HCT116 (cell line): ENCODE results near the gene HIVEP3. TPM values are rescaled to one million over a fixed set of nuclear protein-coding genes. Genes with fewer than 3 reads are reported as not detected.
A peak's percentile ranks its signal among the peaks of the same experiment; 100 is the strongest.

Source experiments
- ATAC-seq: fragments of 200-7000 bp; cut with Tn5 transposase; 2 replicates; pipeline ENCODE4 v1.9.1; 2020; ENCODE audit warnings: mild to moderate bottlenecking, moderate library complexity
- BruUV-seq: library from RNA; stranded (reverse); fragments of 400-500 nt; replicated peaks from 2 replicates; lab custom pipeline; 2021; lab: Mats Ljungman, UMichigan
- CTCF ChIA-PET: fragments of 300-600 bp; sonication (Branson Sonifier 250); formaldehyde crosslinking; loops from one replicate; lab custom pipeline; 2021; ENCODE audit warnings: antibody characterized with exemption; lab: Charles Lee
- POLR2A ChIA-PET: fragments of 300-600, 350-600 bp; sonication (Branson Sonifier 250); formaldehyde crosslinking; loops from one replicate; lab custom pipeline; 2021; ENCODE audit warnings: antibody characterized with exemption; lab: Charles Lee
- RAD21 ChIA-PET, 2 experiments: fragments of 300-600 bp; sonication (Branson Sonifier 250); formaldehyde crosslinking; loops; one replicate each; lab custom pipeline; 2023; ENCODE audit warnings: low total read pairs in 2 of 2; ENCODE audit not compliant: uncharacterized antibody in 2 of 2, unreplicated experiment in 2 of 2, low non-redundant PET in 1 of 2; lab: Charles Lee
- DNase-seq: peaks from one replicate; pipeline ENCODE4 v3.0.0-alpha.2; 2010; ENCODE audit warnings: low read depth, low spot score
- H2AFZ ChIP-seq: fragments of 200-600 bp; shearing (Covaris generic), sonication (generic); 2 replicates; pipeline ENCODE4 v1.6.1; 2017; ENCODE audit warnings: low read depth, mixed run types, mixed read lengths, antibody characterized with exemption, low read length; ENCODE audit not compliant: poor library complexity, severe bottlenecking
- H3K27ac ChIP-seq: 2 replicates; pipeline ENCODE4 v1.5.1; 2012; ENCODE audit warnings: low read depth, low read length
- H3K27me3 ChIP-seq: fragments of 200-600 bp; sonication (generic); 2 replicates; pipeline ENCODE4 v1.6.1; 2016; ENCODE audit warnings: mixed run types, low read length, mixed read lengths; ENCODE audit not compliant: insufficient read depth
- H3K36me3 ChIP-seq, 2 experiments: fragments of 200-500 bp in 1 of 2; fragments of 200-600 bp in 1 of 2; sonication (Bioruptor generic) in 1 of 2; sonication (generic) in 1 of 2; 2 replicates each; pipeline versions ENCODE4 v1.5.1 to v1.6.1; 2014 to 2016; ENCODE audit warnings: low read length in 2 of 2, inconsistent platforms in 1 of 2, mixed read lengths in 1 of 2, mixed run types in 1 of 2; ENCODE audit not compliant: insufficient read depth in 2 of 2, control insufficient read depth in 1 of 2
- H3K4me1 ChIP-seq, 2 experiments: fragments of 200-600 bp in 1 of 2; sonication (generic) in 1 of 2; 2 replicates each; pipeline versions ENCODE4 v1.5.1 to v1.6.1; 2012 to 2017; ENCODE audit warnings: low read length in 2 of 2, inconsistent platforms in 1 of 2, mild to moderate bottlenecking in 1 of 2, mixed read lengths in 1 of 2, mixed run types in 1 of 2, moderate library complexity in 1 of 2; ENCODE audit not compliant: insufficient read depth in 2 of 2, control insufficient read depth in 1 of 2
- H3K4me2 ChIP-seq: fragments of 200-600 bp; sonication (generic); 2 replicates; pipeline ENCODE4 v1.6.1; 2017; ENCODE audit warnings: mixed run types, low read length, mixed read lengths
- H3K4me3 ChIP-seq, 2 experiments: fragments of 200-600 bp in 1 of 2; sonication (generic) in 1 of 2; replicated peaks in 1 of 2; 2 replicates each; pipeline ENCODE4 v1.5.1; 2011 to 2016; ENCODE audit warnings: low read length in 2 of 2, control low read depth in 1 of 2, low read depth in 1 of 2, mild to moderate bottlenecking in 1 of 2, mixed read lengths in 1 of 2, mixed run types in 1 of 2
- H3K79me2 ChIP-seq: fragments of 200-600 bp; sonication (generic); 2 replicates; pipeline ENCODE4 v1.6.1; 2017; ENCODE audit warnings: mild to moderate bottlenecking, mixed run types, low read length, moderate library complexity, mixed read lengths; ENCODE audit not compliant: insufficient read depth
- H3K9ac ChIP-seq: fragments of 200-600 bp; sonication (generic); 2 replicates; pipeline ENCODE4 v1.6.1; 2016; ENCODE audit warnings: low read length, mixed read lengths
- H3K9me2 ChIP-seq: fragments of 200-600 bp; sonication (generic), shearing (Covaris generic); 2 replicates; pipeline ENCODE4 v1.6.1; 2017; ENCODE audit warnings: mixed run types, mild to moderate bottlenecking, moderate library complexity; ENCODE audit not compliant: insufficient read depth
- H3K9me3 ChIP-seq, 2 experiments: fragments of 200-500 bp in 1 of 2; fragments of 200-600 bp in 1 of 2; sonication (Bioruptor generic) in 1 of 2; sonication (generic) in 1 of 2; 2 replicates each; pipeline ENCODE4 v1.6.1; 2014 to 2017; ENCODE audit warnings: low read length in 2 of 2, mixed read lengths in 2 of 2, inconsistent platforms in 1 of 2, low read depth in 1 of 2, mild to moderate bottlenecking in 1 of 2, mixed run types in 1 of 2, moderate library complexity in 1 of 2; ENCODE audit not compliant: control insufficient read depth in 1 of 2, insufficient read depth in 1 of 2
- H4K20me1 ChIP-seq: fragments of 200-600 bp; sonication (generic), shearing (Covaris generic); 2 replicates; pipeline ENCODE4 v1.6.1; 2017; ENCODE audit warnings: mixed run types, mild to moderate bottlenecking, moderate library complexity; ENCODE audit not compliant: insufficient read depth
- CBX3 ChIP-seq: IDR thresholded peaks from 2 replicates; pipeline ENCODE4 v1.6.1; 2012; ENCODE audit warnings: low read depth
- CEBPB ChIP-seq: IDR thresholded peaks from 2 replicates; pipeline ENCODE4 v1.6.1; 2012; ENCODE audit warnings: low read depth
- EGR1 ChIP-seq: IDR thresholded peaks from 2 replicates; pipeline ENCODE4 v1.6.1; 2012; ENCODE audit warnings: low read depth
- EZH2 ChIP-seq: fragments of 200-600 bp; sonication (generic); IDR thresholded peaks from 2 replicates; pipeline ENCODE4 v1.6.1; 2017; ENCODE audit warnings: antibody characterized with exemption, mixed run types
- EZH2phosphoT487 ChIP-seq: fragments of 200-600 bp; IDR thresholded peaks from 2 replicates; pipeline ENCODE4 v1.6.1; 2018; ENCODE audit warnings: antibody characterized with exemption, borderline replicate concordance
- FOSL1 ChIP-seq: IDR thresholded peaks from 2 replicates; pipeline ENCODE4 v1.6.1; 2012; ENCODE audit warnings: low read depth
- JUND ChIP-seq: IDR thresholded peaks from 2 replicates; pipeline ENCODE4 v1.6.1; 2012
- POLR2AphosphoS5 ChIP-seq: IDR thresholded peaks from 2 replicates; pipeline ENCODE4 v1.6.1; 2011; ENCODE audit warnings: mild to moderate bottlenecking, low read depth, low read length, moderate library complexity
- SP1 ChIP-seq: IDR thresholded peaks from 2 replicates; pipeline ENCODE4 v1.6.1; 2012; ENCODE audit warnings: low read depth
- YY1 ChIP-seq: IDR thresholded peaks from 2 replicates; pipeline ENCODE4 v1.6.1; 2011; ENCODE audit warnings: low read length, low read depth, moderate library complexity, mild to moderate bottlenecking; ENCODE audit not compliant: insufficient replicate concordance; ENCODE audit errors: extremely low read depth
- ZFX ChIP-seq: fragments of 450-650 bp; IDR thresholded peaks from 2 replicates; pipeline ENCODE4 v1.6.1; 2017
- intact Hi-C: fragments of 100-400 bp; cut with micrococcal nuclease; formaldehyde crosslinking; loops from 2 replicates; pipeline ENCODE4 v1.10.0; 2022
- total RNA-seq: library from RNA; stranded (reverse); gene quantifications from one replicate; pipeline ENCODE4 v1.2.1, GENCODE V29; 2021; ENCODE audit not compliant: unreplicated experiment
- TF ChIP-seq, protein P1 (sequence below), 3 experiments: fragments of 200-600 bp in 1 of 3; sonication (generic) in 1 of 3; IDR thresholded peaks in 2 of 3; conservative IDR thresholded peaks in 1 of 3; 2 replicates each; pipeline ENCODE4 v1.5.1; 2012 to 2017; ENCODE audit warnings: low read depth in 2 of 3, low read length in 2 of 3, antibody characterized with exemption in 1 of 3, borderline replicate concordance in 1 of 3, control low read depth in 1 of 3, mild to moderate bottlenecking in 1 of 3, mixed read lengths in 1 of 3, mixed run types in 1 of 3, moderate library complexity in 1 of 3; ENCODE audit not compliant: insufficient read depth in 1 of 3

HIVEP3 gene
- total RNA-seq, 1 experiment from 2014 or later: 7.1 TPM

DNA sequence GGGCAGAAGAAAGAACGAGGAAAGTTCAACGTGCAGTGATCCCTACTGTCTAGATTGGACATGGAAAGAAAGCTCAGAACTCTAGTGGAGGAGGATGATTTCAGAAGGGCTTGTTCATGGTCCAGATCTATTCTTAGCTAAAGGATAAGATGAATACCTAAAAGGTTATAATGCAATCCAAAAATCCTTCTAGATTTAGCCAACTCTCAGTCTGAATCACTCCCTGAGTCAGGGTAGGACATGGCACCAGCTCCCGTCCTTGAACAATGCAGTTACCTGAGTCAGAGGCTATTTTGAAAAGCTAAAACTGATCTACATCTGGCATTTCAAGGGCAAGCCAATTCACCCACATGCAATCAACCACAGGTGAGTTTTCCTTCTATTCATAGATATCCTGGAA lies 38.8 kb upstream of the HIVEP3 start:
- no peak for DNase-seq
- RAD21 ChIA-PET: no interaction called here
- no peaks in the 10 kb centered on the region for H4K20me1 ChIP-seq
- no peak for TF ChIP-seq EZH2
- peak; percentile 51; the same call in 1 of the 2 replicates for TF ChIP-seq CEBPB
- TF ChIP-seq EZH2phosphoT487: no peak
- peak; percentile 49 for TF ChIP-seq JUND
- no peak for TF ChIP-seq ZFX
- TF ChIP-seq SP1: peak; percentile 55; the same call in 1 of the 2 replicates
- TF ChIP-seq YY1: no peak
- TF ChIP-seq POLR2AphosphoS5: no peak
- TF ChIP-seq EGR1: no peak
- peak; percentile 69; the same call in 1 of the 2 replicates for TF ChIP-seq CBX3
- TF ChIP-seq, protein P1, sequence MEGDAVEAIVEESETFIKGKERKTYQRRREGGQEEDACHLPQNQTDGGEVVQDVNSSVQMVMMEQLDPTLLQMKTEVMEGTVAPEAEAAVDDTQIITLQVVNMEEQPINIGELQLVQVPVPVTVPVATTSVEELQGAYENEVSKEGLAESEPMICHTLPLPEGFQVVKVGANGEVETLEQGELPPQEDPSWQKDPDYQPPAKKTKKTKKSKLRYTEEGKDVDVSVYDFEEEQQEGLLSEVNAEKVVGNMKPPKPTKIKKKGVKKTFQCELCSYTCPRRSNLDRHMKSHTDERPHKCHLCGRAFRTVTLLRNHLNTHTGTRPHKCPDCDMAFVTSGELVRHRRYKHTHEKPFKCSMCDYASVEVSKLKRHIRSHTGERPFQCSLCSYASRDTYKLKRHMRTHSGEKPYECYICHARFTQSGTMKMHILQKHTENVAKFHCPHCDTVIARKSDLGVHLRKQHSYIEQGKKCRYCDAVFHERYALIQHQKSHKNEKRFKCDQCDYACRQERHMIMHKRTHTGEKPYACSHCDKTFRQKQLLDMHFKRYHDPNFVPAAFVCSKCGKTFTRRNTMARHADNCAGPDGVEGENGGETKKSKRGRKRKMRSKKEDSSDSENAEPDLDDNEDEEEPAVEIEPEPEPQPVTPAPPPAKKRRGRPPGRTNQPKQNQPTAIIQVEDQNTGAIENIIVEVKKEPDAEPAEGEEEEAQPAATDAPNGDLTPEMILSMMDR (IDR thresholded peaks at IDR 0.05 in 2 of 3, conservative IDR thresholded peaks at IDR 0.05 in 1 of 3; ENCODE audit: borderline replicate concordance in 1 of 3, insufficient read depth in 1 of 3, low read depth in 2 of 3, low read length in 2 of 3): no peak
- TF ChIP-seq FOSL1: peak; percentile 48; the same call in 1 of the 2 replicates
- TF ChIP-seq, all 23 proteins: peak for 5
- Histone ChIP-seq H3K9ac (no peak overlapping the region), H3K9me3 (no peaks in the 10 kb centered on the region), H3K27ac (peak overlapping the region; percentile 15; the same call in 1 of the 2 replicates), H2AFZ (no peak overlapping the region), H3K79me2 (no peaks in the 10 kb centered on the region), H3K36me3 (no peaks in the 10 kb centered on the region), H3K4me3 (no peak overlapping the region), H3K9me2 (no peaks in the 10 kb centered on the region), H3K27me3 (no peaks in the 10 kb centered on the region), H3K4me2 (peak overlapping the region; percentile 49), H3K4me1 (peaks cover 49 to 61% of the 10 kb centered on the region in 2 experiments)
- ChIA-PET POLR2A (no interaction called here), CTCF (no interaction called here)
- ATAC-seq: no peak
- no TSS peak for BruUV-seq
- intact Hi-C loops: no loop called here
